ENCODE data around the gene HOXB3.

DNA sequence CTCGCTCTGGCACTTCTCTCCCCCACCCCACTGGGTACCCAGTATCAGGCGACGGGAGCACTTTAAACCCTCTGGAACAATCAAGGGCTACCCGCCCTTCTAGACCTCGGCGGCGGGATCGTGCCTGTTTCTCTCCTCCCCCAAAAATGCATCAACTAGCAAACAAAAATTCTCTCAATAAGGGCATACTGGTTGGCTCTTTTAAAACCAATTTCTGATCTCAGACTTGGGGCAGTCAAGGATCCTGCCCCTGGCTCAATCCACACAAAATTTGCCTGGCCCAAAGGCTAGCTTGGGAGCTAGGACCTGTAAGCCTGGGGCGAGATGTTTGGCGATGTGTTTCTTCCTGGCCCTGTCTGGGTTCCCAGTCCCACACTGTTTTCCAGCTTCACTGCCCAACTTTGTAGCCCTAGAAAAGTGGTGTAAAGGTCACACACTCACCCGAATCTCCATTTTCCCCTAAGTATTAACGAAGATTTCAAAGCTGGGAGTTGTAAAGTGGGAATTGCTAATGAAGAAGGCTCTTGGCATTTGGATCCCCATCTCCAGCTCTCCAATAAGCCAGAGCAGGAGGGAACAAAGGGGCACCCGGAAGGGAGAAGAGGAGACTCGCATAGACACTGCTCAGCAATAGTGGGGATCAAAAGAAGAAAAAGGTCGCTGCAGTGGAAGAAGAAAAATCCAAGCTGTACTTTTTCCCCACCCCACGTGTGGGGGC, 30.8 kb downstream of the HOXB3 start:
- TF ChIP-seq CTCF (IDR thresholded peaks at IDR 0.05) = no peak
- TF ChIP-seq POLR2A (IDR thresholded peaks at IDR 0.05) = no peak
- TF ChIP-seq POLR2AphosphoS5 (IDR thresholded peaks at IDR 0.05) = no peak
